Loucy (cell line): ENCODE data around the gene KAT2A.

Experiments used
- H2AFZ ChIP-seq: fragments of 200-600 bp; sonication (generic); 2 replicates; pipeline ENCODE4 v1.6.0; 2016; ENCODE audit warnings: antibody characterized with exemption, mild to moderate bottlenecking, low read length, moderate library complexity
- H3F3A ChIP-seq: fragments of 200-600 bp; 2 replicates; pipeline ENCODE4 v1.6.0; 2016; ENCODE audit warnings: antibody characterized with exemption, low read depth, mild to moderate bottlenecking
- H3K27me3 ChIP-seq: fragments of 200-600 bp; sonication (generic); 2 replicates; pipeline ENCODE4 v1.6.1; 2014; ENCODE audit warnings: low read length, mild to moderate bottlenecking; ENCODE audit not compliant: insufficient read depth, poor library complexity, severe bottlenecking
- H3K36me3 ChIP-seq: fragments of 200-600 bp; sonication (generic); 2 replicates; pipeline ENCODE4 v1.6.1; 2016; ENCODE audit warnings: low read length; ENCODE audit not compliant: insufficient read depth
- H3K4me1 ChIP-seq: fragments of 200-600 bp; sonication (generic); 2 replicates; pipeline ENCODE4 v1.5.1; 2014; ENCODE audit warnings: low read length, mild to moderate bottlenecking; ENCODE audit not compliant: insufficient read depth, poor library complexity, severe bottlenecking
- H3K4me2 ChIP-seq: fragments of 200-600 bp; sonication (generic); 2 replicates; pipeline ENCODE4 v1.6.0; 2014; ENCODE audit warnings: antibody characterized with exemption, low read length, low read depth, mild to moderate bottlenecking; ENCODE audit not compliant: poor library complexity, severe bottlenecking
- H3K4me3 ChIP-seq: fragments of 200-600 bp; sonication (generic); 2 replicates; pipeline ENCODE4 v1.5.1; 2014; ENCODE audit warnings: low read length, mild to moderate bottlenecking, mixed read lengths; ENCODE audit not compliant: poor library complexity, severe bottlenecking
- H3K79me2 ChIP-seq: fragments of 200-600 bp; sonication (generic); 2 replicates; pipeline ENCODE4 v1.6.1; 2014; ENCODE audit warnings: low read length; ENCODE audit not compliant: insufficient read depth
- H3K9ac ChIP-seq: fragments of 200-600 bp; sonication (generic); 2 replicates; pipeline ENCODE4 v1.6.0; 2014; ENCODE audit warnings: mild to moderate bottlenecking, low read depth, low read length, moderate library complexity; ENCODE audit not compliant: poor library complexity, severe bottlenecking
- H3K9me2 ChIP-seq: fragments of 200-600 bp; sonication (generic); replicated peaks from 2 replicates; pipeline ENCODE4 v1.6.1; 2016; ENCODE audit warnings: low read depth, low read length, mixed read lengths
- H3K9me3 ChIP-seq: fragments of 200-600 bp; sonication (generic); 2 replicates; pipeline ENCODE4 v1.6.1; 2014; ENCODE audit warnings: mild to moderate bottlenecking, antibody characterized with exemption, low read length, low read depth; ENCODE audit not compliant: insufficient read depth
- H4K20me1 ChIP-seq: fragments of 200-600 bp; sonication (generic); 2 replicates; pipeline ENCODE4 v1.6.0; 2014; ENCODE audit warnings: antibody characterized with exemption, low read length, mild to moderate bottlenecking; ENCODE audit not compliant: insufficient read depth, poor library complexity, severe bottlenecking
- CTCF ChIP-seq: fragments of 200-600 bp; sonication (generic); conservative IDR thresholded peaks from 2 replicates; pipeline ENCODE4 v1.5.1; 2014; ENCODE audit warnings: mild to moderate bottlenecking, antibody characterized with exemption, low read length
- EZH2phosphoT487 ChIP-seq: fragments of 200-600 bp; IDR thresholded peaks from 2 replicates; pipeline ENCODE4 v1.6.1; 2018; ENCODE audit warnings: antibody characterized with exemption, mild to moderate bottlenecking, moderate library complexity, borderline replicate concordance

The KAT2A gene

DNA sequence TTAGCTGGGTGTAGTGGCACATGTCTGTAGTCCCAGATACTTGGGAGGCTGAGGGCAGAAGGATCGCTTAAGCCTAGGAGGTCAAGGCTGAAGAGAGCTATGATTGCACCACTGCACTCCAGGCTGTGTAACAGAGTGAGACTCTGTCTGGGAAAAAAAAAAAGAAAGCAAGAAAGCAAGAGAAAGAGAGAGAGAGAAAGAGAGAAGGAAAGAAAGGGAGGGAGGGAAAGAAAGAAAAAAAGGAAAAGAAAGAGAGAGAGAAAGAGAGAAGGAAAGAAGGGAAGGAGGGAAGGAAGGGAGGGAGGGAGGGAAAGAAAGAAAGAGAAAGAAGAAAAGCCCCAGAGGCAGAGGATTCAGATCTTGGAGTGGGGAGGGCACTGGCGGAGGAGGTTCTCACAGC is 15.2 kb downstream of the KAT2A start:
- peaks cover 8% of the 10 kb centered on the region for H3K4me1 ChIP-seq
- H2AFZ ChIP-seq: no peak overlapping the region
- H3K4me3 ChIP-seq: no peak overlapping the region
- no peak overlapping the region for H3K9ac ChIP-seq
- no peaks in the 10 kb centered on the region for H3K36me3 ChIP-seq
- H4K20me1 ChIP-seq: no peaks in the 10 kb centered on the region
- no peaks in the 10 kb centered on the region for H3K27me3 ChIP-seq
- H3K9me2 ChIP-seq: no peaks in the 10 kb centered on the region
- H3K9me3 ChIP-seq: no peaks in the 10 kb centered on the region
- no peak overlapping the region for H3K4me2 ChIP-seq
- no peak for TF ChIP-seq EZH2phosphoT487
- no peak for TF ChIP-seq CTCF
- no peaks in the 10 kb centered on the region for H3F3A ChIP-seq
- H3K79me2 ChIP-seq: no peaks in the 10 kb centered on the region

DNA sequence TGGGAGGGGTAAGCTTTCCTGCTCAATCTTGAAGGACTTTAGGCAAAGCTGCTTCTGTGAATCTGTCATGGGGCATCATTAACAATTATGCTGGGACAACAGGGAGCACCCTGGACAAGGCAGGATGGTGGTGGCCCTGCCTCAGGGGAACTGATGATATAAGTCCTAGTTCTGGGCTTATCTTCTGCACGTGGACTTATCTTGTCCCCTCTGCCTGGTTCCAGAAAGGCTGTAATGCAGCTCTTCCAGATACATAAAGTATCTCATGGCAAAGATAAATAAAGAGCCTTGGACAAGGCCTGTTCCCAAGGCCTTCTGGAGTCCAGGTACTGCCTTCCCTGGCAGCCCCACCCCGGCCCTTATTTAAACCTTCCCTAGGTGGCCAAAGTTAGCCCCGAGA is 16.9 kb downstream of the KAT2A start:
- Histone ChIP-seq H3K36me3 (no peaks in the 10 kb centered on the region), H3F3A (no peaks in the 10 kb centered on the region), H3K9me3 (no peaks in the 10 kb centered on the region), H3K79me2 (no peaks in the 10 kb centered on the region), H3K9ac (no peak overlapping the region), H3K4me3 (no peak overlapping the region), H3K27me3 (no peaks in the 10 kb centered on the region), H4K20me1 (no peaks in the 10 kb centered on the region), H2AFZ (no peak overlapping the region), H3K4me2 (no peak overlapping the region), H3K9me2 (no peaks in the 10 kb centered on the region), H3K4me1 (no peaks in the 10 kb centered on the region)
- TF ChIP-seq CTCF: no peak
- TF ChIP-seq EZH2phosphoT487: no peak

- no peaks in the 10 kb centered on the region for H3K4me1 ChIP-seq
- no peak overlapping the region for H2AFZ ChIP-seq
- no peaks in the 10 kb centered on the region for H3K27me3 ChIP-seq
- TF ChIP-seq EZH2phosphoT487 (no peak), CTCF (no peak)
- H3K9me2 ChIP-seq: no peaks in the 10 kb centered on the region
- no peaks in the 10 kb centered on the region for H3K9me3 ChIP-seq
- H3K4me2 ChIP-seq: no peak overlapping the region
- no peaks in the 10 kb centered on the region for H3K36me3 ChIP-seq
- no peak overlapping the region for H3K9ac ChIP-seq
- no peaks in the 10 kb centered on the region for H3F3A ChIP-seq
- H3K4me3 ChIP-seq: no peak overlapping the region
- no peaks in the 10 kb centered on the region for H4K20me1 ChIP-seq
- H3K79me2 ChIP-seq: no peaks in the 10 kb centered on the region
Measured at GRCh38 chr17:42103221-42103954, 17.8 kb downstream of the KAT2A start.
